WERI-Rb-1 (cell line): ENCODE data around the gene CHRND.

ENCODE experiments used
- DNase-seq: peaks from one replicate; pipeline ENCODE4 v3.0.0-alpha.2; 2020
- H3K27ac ChIP-seq: fragments of 250-450 bp; sonication (Bioruptor Pico); 2 replicates; pipeline ENCODE4 v1.5.1; 2020; ENCODE audit warnings: mild to moderate bottlenecking, moderate library complexity
- H3K27me3 ChIP-seq: fragments of 250-450 bp; sonication (Bioruptor Pico); 2 replicates; pipeline ENCODE4 v1.5.1; 2021; ENCODE audit warnings: mild to moderate bottlenecking, low read depth, moderate library complexity; ENCODE audit not compliant: insufficient read depth, severe bottlenecking
- H3K36me3 ChIP-seq: fragments of 250-450 bp; sonication (Bioruptor Pico); 2 replicates; pipeline ENCODE4 v1.5.1; 2020; ENCODE audit warnings: mild to moderate bottlenecking, moderate library complexity
- H3K4me3 ChIP-seq: 2 replicates; pipeline ENCODE4 v1.5.1; 2011; ENCODE audit warnings: low read depth, mild to moderate bottlenecking, control low read depth, low read length
- H3K9me3 ChIP-seq: fragments of 250-450 bp; sonication (Bioruptor Pico); 2 replicates; pipeline ENCODE4 v1.5.1; 2021; ENCODE audit warnings: mild to moderate bottlenecking, moderate library complexity; ENCODE audit not compliant: severe bottlenecking
- TF ChIP-seq, protein P1 (sequence below): IDR thresholded peaks from 2 replicates; pipeline ENCODE4 v1.5.1; 2011; ENCODE audit warnings: low read depth, mild to moderate bottlenecking, control low read depth, inconsistent platforms, low read length

The CHRND gene

DNA sequence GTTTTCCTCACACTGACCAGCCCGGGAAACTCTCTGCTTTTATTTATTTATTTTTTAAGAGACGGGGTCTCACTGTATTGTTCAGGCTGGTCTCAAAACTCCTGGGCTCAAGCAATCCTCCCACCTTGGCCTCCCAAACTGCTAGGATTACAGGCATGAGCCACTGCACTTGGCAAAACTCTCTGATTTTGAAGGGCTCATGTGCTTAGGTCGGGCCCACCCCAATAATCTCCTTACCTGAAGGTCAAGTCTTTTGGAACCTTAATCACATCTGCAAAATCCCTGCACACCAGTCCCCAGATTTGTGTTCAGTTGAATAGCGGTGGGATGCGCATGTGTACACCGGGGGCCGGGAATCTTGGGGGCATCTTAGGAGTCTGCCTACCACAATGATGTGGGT, 30.7 kb upstream of the CHRND start:
- Histone ChIP-seq H3K27me3 (no peaks in the 10 kb centered on the region), H3K9me3 (no peaks in the 10 kb centered on the region), H3K4me3 (no peak overlapping the region), H3K27ac (no peak overlapping the region), H3K36me3 (no peaks in the 10 kb centered on the region)
- TF ChIP-seq, protein P1, sequence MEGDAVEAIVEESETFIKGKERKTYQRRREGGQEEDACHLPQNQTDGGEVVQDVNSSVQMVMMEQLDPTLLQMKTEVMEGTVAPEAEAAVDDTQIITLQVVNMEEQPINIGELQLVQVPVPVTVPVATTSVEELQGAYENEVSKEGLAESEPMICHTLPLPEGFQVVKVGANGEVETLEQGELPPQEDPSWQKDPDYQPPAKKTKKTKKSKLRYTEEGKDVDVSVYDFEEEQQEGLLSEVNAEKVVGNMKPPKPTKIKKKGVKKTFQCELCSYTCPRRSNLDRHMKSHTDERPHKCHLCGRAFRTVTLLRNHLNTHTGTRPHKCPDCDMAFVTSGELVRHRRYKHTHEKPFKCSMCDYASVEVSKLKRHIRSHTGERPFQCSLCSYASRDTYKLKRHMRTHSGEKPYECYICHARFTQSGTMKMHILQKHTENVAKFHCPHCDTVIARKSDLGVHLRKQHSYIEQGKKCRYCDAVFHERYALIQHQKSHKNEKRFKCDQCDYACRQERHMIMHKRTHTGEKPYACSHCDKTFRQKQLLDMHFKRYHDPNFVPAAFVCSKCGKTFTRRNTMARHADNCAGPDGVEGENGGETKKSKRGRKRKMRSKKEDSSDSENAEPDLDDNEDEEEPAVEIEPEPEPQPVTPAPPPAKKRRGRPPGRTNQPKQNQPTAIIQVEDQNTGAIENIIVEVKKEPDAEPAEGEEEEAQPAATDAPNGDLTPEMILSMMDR: no peak
- no peak for DNase-seq

DNA sequence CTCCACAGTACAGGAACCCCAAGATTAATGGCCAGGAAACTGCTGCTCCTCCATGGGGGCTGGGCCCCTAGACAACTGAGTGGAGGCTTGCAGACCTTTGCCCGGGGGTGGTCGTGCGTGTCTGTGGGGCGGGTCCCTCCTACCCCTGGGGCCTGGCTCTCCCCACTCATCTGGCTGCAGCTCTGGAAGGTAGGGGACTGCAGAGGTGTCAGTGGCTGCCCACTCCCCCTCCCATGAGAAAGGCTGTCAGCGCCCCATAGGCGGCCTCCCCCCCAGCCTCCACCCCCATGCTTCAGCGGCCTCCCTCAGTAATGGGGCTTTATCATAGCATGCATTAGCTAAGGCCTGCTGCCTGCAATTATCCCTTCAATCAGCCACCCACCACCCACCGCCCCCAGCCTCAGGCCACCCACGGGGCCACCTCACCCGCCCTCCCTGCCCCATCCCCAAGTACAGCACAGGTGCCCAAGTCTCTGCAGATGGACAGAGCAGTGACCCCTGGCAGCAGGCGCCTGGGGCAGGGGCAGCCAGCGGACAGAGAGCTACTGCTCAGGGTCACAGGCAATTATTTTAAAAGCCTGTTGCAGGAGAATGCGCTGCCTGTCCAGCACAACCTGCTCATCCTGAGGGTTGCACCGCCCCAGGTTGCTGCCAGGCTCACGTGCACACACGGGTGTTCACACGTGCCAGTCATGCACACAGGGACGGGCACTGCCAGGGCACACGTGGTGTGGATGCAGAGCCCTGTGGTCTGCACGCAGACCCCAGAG, 29.3 kb upstream of the CHRND start:
- H3K9me3 ChIP-seq: no peaks in the 10 kb centered on the region
- H3K27me3 ChIP-seq: no peaks in the 10 kb centered on the region
- H3K36me3 ChIP-seq: no peaks in the 10 kb centered on the region
- no peak overlapping the region for H3K27ac ChIP-seq
- TF ChIP-seq, protein P1: no peak
- H3K4me3 ChIP-seq: no peak overlapping the region
- no peak for DNase-seq

DNA sequence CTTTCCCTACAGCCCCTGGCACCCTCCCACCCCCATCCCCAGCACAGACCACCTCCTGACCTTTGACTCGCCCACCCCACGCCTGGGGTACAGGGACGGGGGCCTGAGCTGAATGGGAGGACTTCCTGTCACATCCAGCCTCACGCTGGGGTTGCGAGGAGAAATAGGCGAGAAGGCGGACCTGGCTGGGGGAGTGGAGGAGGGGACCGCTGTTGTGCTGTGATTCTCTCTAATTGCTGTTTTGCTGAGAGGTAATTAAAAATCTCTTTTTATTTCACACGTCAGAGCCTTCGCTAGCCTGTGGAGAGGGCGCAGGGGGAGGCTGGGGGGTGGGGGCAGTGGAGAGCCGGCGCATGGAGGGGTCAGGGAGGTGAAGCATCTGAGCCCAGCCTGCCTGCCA, 28.6 kb upstream of the CHRND start:
- Histone ChIP-seq H3K4me3 (no peak overlapping the region), H3K36me3 (no peaks in the 10 kb centered on the region), H3K27ac (no peak overlapping the region), H3K9me3 (no peaks in the 10 kb centered on the region), H3K27me3 (no peaks in the 10 kb centered on the region)
- DNase-seq: no peak
- TF ChIP-seq, protein P1: no peak

DNA sequence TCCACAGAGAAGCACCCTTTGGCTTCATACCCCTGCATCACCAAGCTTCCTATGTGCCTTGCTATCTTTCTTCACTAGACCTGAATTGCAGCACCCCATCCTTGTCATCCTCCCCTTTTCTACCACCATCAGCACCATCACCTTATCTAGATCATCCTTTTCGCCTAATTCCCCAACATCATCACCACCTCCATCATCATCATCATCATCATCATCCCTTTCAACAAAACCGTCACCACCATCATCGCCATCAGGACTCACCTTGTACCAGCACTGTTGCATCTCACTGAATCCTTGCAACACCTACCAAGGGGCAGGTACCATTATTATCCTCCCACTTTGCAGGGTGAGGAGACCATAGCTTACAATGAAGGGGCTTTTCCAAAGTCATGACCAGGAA, 27.5 kb upstream of the CHRND start:
- no peaks in the 10 kb centered on the region for H3K27me3 ChIP-seq
- H3K4me3 ChIP-seq: no peak overlapping the region
- no peaks in the 10 kb centered on the region for H3K36me3 ChIP-seq
- no peaks in the 10 kb centered on the region for H3K9me3 ChIP-seq
- TF ChIP-seq, protein P1: no peak
- no peak for DNase-seq
- no peak overlapping the region for H3K27ac ChIP-seq

DNA sequence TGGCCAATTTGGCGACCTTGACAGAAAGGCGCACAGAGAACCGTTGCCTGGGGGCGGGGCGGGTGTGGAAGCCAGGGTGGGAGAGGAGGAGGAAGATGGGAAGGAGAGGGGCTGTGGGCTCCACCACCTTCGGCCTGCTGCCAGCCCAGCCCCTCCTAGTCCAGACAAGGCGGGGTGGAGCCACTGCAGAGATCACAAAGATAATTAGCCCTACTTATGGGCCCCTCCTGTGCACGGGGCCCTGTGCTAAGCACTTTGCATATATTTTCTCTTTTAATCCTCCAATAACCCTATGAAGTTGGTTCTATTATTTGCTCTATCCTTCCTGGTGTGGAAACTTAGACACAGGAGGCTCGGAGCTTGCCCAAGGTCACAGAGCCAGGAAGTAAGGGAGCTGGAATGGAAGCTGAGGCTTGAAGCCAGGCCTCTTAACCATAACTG, 24.6 kb upstream of the CHRND start:
- H3K36me3 ChIP-seq: no peaks in the 10 kb centered on the region
- peak; percentile 52 for DNase-seq
- TF ChIP-seq, protein P1: no peak
- no peaks in the 10 kb centered on the region for H3K27me3 ChIP-seq
- no peaks in the 10 kb centered on the region for H3K9me3 ChIP-seq
- no peak overlapping the region; the same call in 1 of the 2 replicates for H3K27ac ChIP-seq
- no peak overlapping the region for H3K4me3 ChIP-seq
